Tibial nerve (tissue), 4 donors: ENCODE data around the gene WDR27. TPM values are rescaled to one million over a fixed set of nuclear protein-coding genes. Genes with fewer than 3 reads are reported as not detected.

Experiments used
- DNase-seq, 2 donors: peaks; one replicate each; pipeline ENCODE4 v3.0.0-alpha.2; 2019; ENCODE audit warnings: low spot score in 2 of 2
- H3K27ac ChIP-seq, 4 donors: fragments of 200-600 bp; sonication (generic) in 3 of 4; one replicate each; pipeline ENCODE4 v1.5.1; 2017 to 2019; ENCODE audit warnings: mild to moderate bottlenecking in 1 of 4
- H3K27me3 ChIP-seq, 2 donors: fragments of 200-600 bp; sonication (generic) in 1 of 2; one replicate each; pipeline versions ENCODE4 v1.5.1 to v1.6.0; 2017 to 2019
- H3K36me3 ChIP-seq, 3 donors: fragments of 200-600 bp; sonication (generic); one replicate each; pipeline ENCODE4 v1.5.1; 2018 to 2019
- H3K4me1 ChIP-seq, 4 donors: fragments of 200-600 bp; sonication (generic) in 3 of 4; one replicate each; pipeline ENCODE4 v1.5.1; 2017 to 2019
- H3K4me3 ChIP-seq, 4 donors: fragments of 200-600 bp; sonication (generic) in 3 of 4; one replicate each; pipeline ENCODE4 v1.5.1; 2017 to 2019; ENCODE audit warnings: mild to moderate bottlenecking in 1 of 4, moderate library complexity in 1 of 4
- H3K9me3 ChIP-seq, 4 donors: fragments of 200-600 bp; sonication (generic) in 3 of 4; one replicate each; pipeline ENCODE4 v1.5.1; 2017 to 2019
- CTCF ChIP-seq, 5 experiments: fragments of 200-600 bp in 3 of 5; fragments of 450-650 bp in 2 of 5; sonication (generic) in 3 of 5; IDR thresholded peaks; one replicate each; pipeline ENCODE4 v1.5.1; 2016 to 2019; ENCODE audit warnings: antibody characterized with exemption in 5 of 5, mild to moderate bottlenecking in 3 of 5, moderate library complexity in 2 of 5
- EP300 ChIP-seq, 2 donors: sonication (generic); formaldehyde crosslinking; IDR thresholded peaks; one replicate each; pipeline ENCODE4 v1.6.1; 2017; ENCODE audit warnings: antibody characterized with exemption in 2 of 2, mild to moderate bottlenecking in 1 of 2
- POLR2A ChIP-seq, 2 donors: fragments of 450-650 bp; IDR thresholded peaks; one replicate each; pipeline ENCODE4 v1.6.1; 2017; ENCODE audit warnings: antibody characterized with exemption in 2 of 2, mild to moderate bottlenecking in 2 of 2, moderate library complexity in 2 of 2
- WGBS, 2 donors: methylation state at CpG; one replicate each; pipeline ENCODE4 v1.1.5; 2018; 5-methylcytosine and 5-hydroxymethylcytosine counted together
- total RNA-seq, 4 donors: library from RNA; depleted of rRNA; stranded (reverse); fragments of >200 nt; gene quantifications; one replicate each; pipeline ENCODE4 v1.1.0, GENCODE V29; 2016

Gene WDR27
- total RNA-seq, 4 donors from 2014 or later, result 33.9 to 57.5 (median 52.5) TPM

GRCh38 chr6:169575821-169576220, 126.0 kb downstream of the WDR27 start:
- Histone ChIP-seq H3K4me3 (no peak overlapping the region), H3K27ac (no peak overlapping the region), H3K4me1 (no peaks in the 10 kb centered on the region), H3K9me3 (no peaks in the 10 kb centered on the region), H3K27me3 (no peaks in the 10 kb centered on the region), H3K36me3 (peaks cover 0 to 28% (median 0%) of the 10 kb centered on the region in 3 donors)
- no peak for DNase-seq
- TF ChIP-seq POLR2A (IDR thresholded peaks at IDR 0.05) (no peak), CTCF (IDR thresholded peaks at IDR 0.05) (no peak), EP300 (IDR thresholded peaks at IDR 0.05) (no peak)
- 94 to 97% methylated on average over 5 of the region's 5 CpGs for WGBS, 2 donors

GRCh38 chr6:169575365-169575764, 126.5 kb downstream of the WDR27 start:
- WGBS, 2 donors, result 84 to 86% methylated on average over 5 of the region's 5 CpGs
- Histone ChIP-seq H3K27ac (no peak overlapping the region), H3K9me3 (no peaks in the 10 kb centered on the region), H3K4me1 (no peaks in the 10 kb centered on the region), H3K27me3 (no peaks in the 10 kb centered on the region), H3K4me3 (no peak overlapping the region), H3K36me3 (peaks cover 0 to 33% (median 0%) of the 10 kb centered on the region in 3 donors)
- DNase-seq, result no peak
- TF ChIP-seq CTCF (IDR thresholded peaks at IDR 0.05) (no peak), EP300 (IDR thresholded peaks at IDR 0.05) (no peak), POLR2A (IDR thresholded peaks at IDR 0.05) (no peak)

- Histone ChIP-seq H3K27ac (no peak overlapping the region), H3K36me3 (peaks cover 0 to 36% (median 0%) of the 10 kb centered on the region in 3 donors), H3K4me3 (no peak overlapping the region), H3K4me1 (no peaks in the 10 kb centered on the region), H3K9me3 (no peaks in the 10 kb centered on the region), H3K27me3 (no peaks in the 10 kb centered on the region)
- TF ChIP-seq CTCF (IDR thresholded peaks at IDR 0.05), result no peak
- TF ChIP-seq POLR2A (IDR thresholded peaks at IDR 0.05), result no peak
- no peak for TF ChIP-seq EP300 (IDR thresholded peaks at IDR 0.05)
- DNase-seq, result no peak
- WGBS, 2 donors, result 84 to 94% methylated on average over 13 of the region's 13 CpGs
Observed at GRCh38 chr6:169574420-169574819, 127.4 kb downstream of the WDR27 start.

GRCh38 chr6:169573883-169574282, 127.9 kb downstream of the WDR27 start:
- Histone ChIP-seq H3K4me3 (no peak overlapping the region), H3K27ac (no peak overlapping the region), H3K27me3 (no peaks in the 10 kb centered on the region), H3K9me3 (no peaks in the 10 kb centered on the region), H3K36me3 (peaks cover 0 to 31% (median 0%) of the 10 kb centered on the region in 3 donors), H3K4me1 (no peaks in the 10 kb centered on the region)
- DNase-seq, result no peak
- 95 to 98% methylated on average over 5 of the region's 5 CpGs for WGBS, 2 donors
- TF ChIP-seq EP300 (IDR thresholded peaks at IDR 0.05) (no peak), CTCF (IDR thresholded peaks at IDR 0.05) (no peak), POLR2A (IDR thresholded peaks at IDR 0.05) (no peak)

- no peaks in the 10 kb centered on the region for H3K4me1 ChIP-seq
- H3K27ac ChIP-seq, result no peak overlapping the region
- no peak overlapping the region for H3K4me3 ChIP-seq
- TF ChIP-seq CTCF (IDR thresholded peaks at IDR 0.05) (no peak), POLR2A (IDR thresholded peaks at IDR 0.05) (no peak), EP300 (IDR thresholded peaks at IDR 0.05) (no peak)
- 82 to 86% methylated on average over 12 of the region's 12 CpGs for WGBS, 2 donors
- DNase-seq, result no peak
- H3K36me3 ChIP-seq, result peaks cover 0 to 37% (median 0%) of the 10 kb centered on the region in 3 donors
- H3K9me3 ChIP-seq, result no peaks in the 10 kb centered on the region
- H3K27me3 ChIP-seq, result no peaks in the 10 kb centered on the region
Observed at GRCh38 chr6:169571123-169571962, 130.5 kb downstream of the WDR27 start.
